Left lung (tissue), 10 donors: ENCODE data around the gene POFUT2. TPM values are rescaled to one million over a fixed set of nuclear protein-coding genes. Genes with fewer than 3 reads are reported as not detected.

ENCODE experiments used
- ATAC-seq: fragments of 200-7000 bp; cut with Tn5 transposase; one replicate; pipeline ENCODE4 v1.9.1; 2020; ENCODE audit warnings: moderate library complexity
- DNase-seq, 4 donors: peaks; one replicate each; pipeline ENCODE4 v3.0.0-alpha.2; 2013 to 2020
- H3K27ac ChIP-seq, 2 donors: fragments of 200-600 bp; sonication (generic) in 1 of 2; one replicate each; pipeline versions ENCODE4 v1.5.0 to v1.8.0; 2020 to 2021
- H3K27me3 ChIP-seq, 2 donors: fragments of 200-600 bp; sonication (generic) in 1 of 2; one replicate each; pipeline versions ENCODE4 v1.5.0 to v1.8.0; 2020 to 2021
- H3K36me3 ChIP-seq, 2 donors: fragments of 200-600 bp; sonication (generic) in 1 of 2; one replicate each; pipeline versions ENCODE4 v1.5.0 to v1.8.0; 2020 to 2021
- H3K4me1 ChIP-seq, 2 donors: fragments of 200-600 bp; one replicate each; pipeline ENCODE4 v1.8.0; 2021
- H3K4me3 ChIP-seq, 2 donors: fragments of 200-600 bp; sonication (generic) in 1 of 2; one replicate each; pipeline versions ENCODE4 v1.5.0 to v1.8.0; 2020 to 2021; ENCODE audit warnings: mild to moderate bottlenecking in 1 of 2
- H3K9me3 ChIP-seq, 2 donors: fragments of 200-600 bp; sonication (generic) in 1 of 2; one replicate each; pipeline versions ENCODE4 v1.5.0 to v1.8.0; 2020 to 2021
- intact Hi-C, 2 donors: fragments of 100-400 bp; cut with DNase I; formaldehyde crosslinking; loops; one replicate each; pipeline versions ENCODE4 v1.11.2 to v1.14.2; 2022
- polyA plus RNA-seq, 6 donors: library from polyadenylated mRNA; unstranded; fragments of 120-200 nt; gene quantifications; one replicate each; pipeline ENCODE4 v1.2.1, GENCODE V29; 2013; ENCODE audit not compliant: insufficient read length in 6 of 6
- total RNA-seq, 2 donors: library from RNA; stranded (reverse); fragmentation: NEBNext Ultra II Directional; extraction: Animal tissue kit (Norgen Biotek cat#: 25700); gene quantifications; one replicate each; pipeline ENCODE4 v1.2.1, GENCODE V29; 2021
- TF ChIP-seq, protein P1 (sequence below), 2 donors: fragments of 200-600 bp; sonication (generic) in 1 of 2; IDR thresholded peaks; one replicate each; pipeline versions ENCODE4 v1.5.0 to v1.8.0; 2021; ENCODE audit warnings: antibody characterized with exemption in 2 of 2
- donor health status: DM: no; HTN: yes; CAD: no.
- donor health status: DM: no; HTN: no; CAD: no.

The POFUT2 gene
- total and polyA plus RNA-seq, 8 donors, result 30.4 to 44.2 (median 34.2) TPM

- DNase-seq, result peak in 2 of 4 donors; percentile 26 to 70
- Histone ChIP-seq H3K4me1 (peaks cover 13 to 22% of the 10 kb centered on the region in 2 donors), H3K4me3 (no peak overlapping the region), H3K27me3 (peaks cover 0 to 8% of the 10 kb centered on the region in 2 donors), H3K27ac (no peak overlapping the region), H3K9me3 (no peaks in the 10 kb centered on the region), H3K36me3 (no peaks in the 10 kb centered on the region)
- intact Hi-C loops, result no loop called here
- ATAC-seq, result no peak
- TF ChIP-seq, protein P1, sequence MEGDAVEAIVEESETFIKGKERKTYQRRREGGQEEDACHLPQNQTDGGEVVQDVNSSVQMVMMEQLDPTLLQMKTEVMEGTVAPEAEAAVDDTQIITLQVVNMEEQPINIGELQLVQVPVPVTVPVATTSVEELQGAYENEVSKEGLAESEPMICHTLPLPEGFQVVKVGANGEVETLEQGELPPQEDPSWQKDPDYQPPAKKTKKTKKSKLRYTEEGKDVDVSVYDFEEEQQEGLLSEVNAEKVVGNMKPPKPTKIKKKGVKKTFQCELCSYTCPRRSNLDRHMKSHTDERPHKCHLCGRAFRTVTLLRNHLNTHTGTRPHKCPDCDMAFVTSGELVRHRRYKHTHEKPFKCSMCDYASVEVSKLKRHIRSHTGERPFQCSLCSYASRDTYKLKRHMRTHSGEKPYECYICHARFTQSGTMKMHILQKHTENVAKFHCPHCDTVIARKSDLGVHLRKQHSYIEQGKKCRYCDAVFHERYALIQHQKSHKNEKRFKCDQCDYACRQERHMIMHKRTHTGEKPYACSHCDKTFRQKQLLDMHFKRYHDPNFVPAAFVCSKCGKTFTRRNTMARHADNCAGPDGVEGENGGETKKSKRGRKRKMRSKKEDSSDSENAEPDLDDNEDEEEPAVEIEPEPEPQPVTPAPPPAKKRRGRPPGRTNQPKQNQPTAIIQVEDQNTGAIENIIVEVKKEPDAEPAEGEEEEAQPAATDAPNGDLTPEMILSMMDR (IDR thresholded peaks at IDR 0.05), result no peak
Measured at GRCh38 chr21:45325206-45326168, 37.8 kb upstream of the POFUT2 start.

- peak in 2 of 4 donors; percentile 35 to 74 for DNase-seq
- intact Hi-C loops, result no loop called here
- H3K4me3 ChIP-seq, result no peak overlapping the region
- H3K27me3 ChIP-seq, result peaks cover 0 to 9% of the 10 kb centered on the region in 2 donors
- no peak overlapping the region for H3K27ac ChIP-seq
- TF ChIP-seq, protein P1 (IDR thresholded peaks at IDR 0.05), result no peak
- no peaks in the 10 kb centered on the region for H3K36me3 ChIP-seq
- no peak for ATAC-seq
- no peaks in the 10 kb centered on the region for H3K9me3 ChIP-seq
- H3K4me1 ChIP-seq, result peaks cover 7 to 19% of the 10 kb centered on the region in 2 donors
Measured at GRCh38 chr21:45324489-45325205, 37.0 kb upstream of the POFUT2 start.

DNA sequence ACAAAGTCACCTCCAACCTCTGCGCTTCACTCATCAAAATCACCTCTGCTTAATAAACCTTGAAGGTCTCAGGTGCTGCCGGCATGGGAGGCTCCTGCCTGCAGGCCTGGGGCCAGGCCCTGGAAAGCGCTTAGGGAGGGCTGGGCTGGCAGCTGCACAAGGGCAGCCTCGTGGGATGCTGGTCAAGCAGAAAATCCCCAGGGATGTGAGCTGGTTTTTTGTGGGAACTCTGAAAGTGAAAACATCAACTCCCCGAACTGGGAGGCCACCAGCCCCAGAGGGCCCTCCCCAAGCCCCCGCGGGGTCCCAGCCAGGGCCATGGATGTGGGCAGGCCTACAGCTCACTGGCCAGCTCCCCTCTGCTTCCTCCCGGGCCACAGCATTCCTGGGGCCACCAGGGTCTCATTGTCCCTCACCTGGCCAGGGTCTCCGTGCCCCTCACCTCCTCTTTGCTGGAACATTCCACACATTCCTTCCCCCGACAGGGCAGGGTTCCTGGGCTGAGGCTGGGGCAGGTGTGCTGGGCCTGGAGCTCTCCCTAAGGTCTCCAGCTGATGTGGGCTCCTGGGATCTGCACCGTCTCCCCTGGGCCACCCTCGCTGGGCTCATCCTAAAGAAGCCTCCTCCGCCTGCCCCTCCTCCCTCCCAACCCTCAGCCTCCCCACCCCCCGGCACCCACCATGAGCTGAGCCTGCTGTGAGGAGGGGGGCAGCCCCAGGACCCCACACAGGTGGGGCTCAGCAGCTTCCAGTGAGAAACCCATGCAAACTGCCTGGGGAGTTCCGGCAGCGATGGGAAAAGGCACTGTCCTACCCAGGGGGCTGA, 36.0 kb upstream of the POFUT2 start:
- Histone ChIP-seq H3K27me3 (peaks cover 0 to 12% of the 10 kb centered on the region in 2 donors), H3K4me1 (peaks cover 7 to 25% of the 10 kb centered on the region in 2 donors), H3K4me3 (no peak overlapping the region), H3K36me3 (no peaks in the 10 kb centered on the region), H3K27ac (peak overlapping the region in 1 of 2 donors; percentile 37), H3K9me3 (no peaks in the 10 kb centered on the region)
- ATAC-seq (no peak), DNase-seq (peak in 1 of 4 donors; percentile 28)
- TF ChIP-seq, protein P1 (IDR thresholded peaks at IDR 0.05), result no peak
- intact Hi-C loops, result no loop called here

DNA sequence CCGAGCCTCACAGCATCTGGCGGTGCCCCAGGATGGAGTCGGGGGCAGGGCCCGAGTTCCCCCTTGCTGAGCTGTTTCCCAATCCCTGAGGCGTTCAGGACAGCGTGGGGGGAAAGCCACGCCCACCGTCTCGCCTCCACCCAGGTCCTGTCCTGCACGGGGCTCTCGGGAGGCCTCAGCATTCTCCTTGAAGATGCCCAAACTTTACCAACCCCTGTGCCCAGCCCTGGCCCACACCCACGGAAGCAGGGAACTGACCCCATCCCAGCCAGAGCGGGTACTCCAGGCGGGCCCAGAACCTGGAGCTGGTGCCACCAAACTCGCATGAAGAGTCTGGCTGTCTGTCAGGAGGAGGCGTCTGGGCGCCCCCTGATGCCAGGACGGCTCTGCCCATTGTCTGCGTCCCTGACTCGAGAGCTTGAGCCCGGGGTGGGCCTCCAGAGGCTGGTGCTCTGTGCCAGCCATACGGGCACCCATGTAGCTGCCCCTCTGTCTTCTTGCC, 35.3 kb upstream of the POFUT2 start:
- intact Hi-C loops, result no loop called here
- H3K4me3 ChIP-seq, result no peak overlapping the region
- peak overlapping the region in 1 of 2 donors; percentile 37 for H3K27ac ChIP-seq
- no peaks in the 10 kb centered on the region for H3K9me3 ChIP-seq
- no peak for DNase-seq
- ATAC-seq, result peak; percentile 7
- H3K4me1 ChIP-seq, result peaks cover 7 to 32% of the 10 kb centered on the region in 2 donors
- peaks cover 0 to 12% of the 10 kb centered on the region in 2 donors for H3K27me3 ChIP-seq
- H3K36me3 ChIP-seq, result no peaks in the 10 kb centered on the region
- TF ChIP-seq, protein P1 (IDR thresholded peaks at IDR 0.05), result no peak
